A549 (cell line): ENCODE data around the gene CLN6.

ENCODE experiments used
- CEBPB ChIP-seq, 2 experiments: fragments of >200 bp in 1 of 2; sonication (Bioruptor Twin) in 1 of 2; formaldehyde crosslinking in 1 of 2; IDR thresholded peaks; 2 replicates each; pipeline ENCODE4 v1.6.1; 2012 to 2016
- CTCF ChIP-seq: fragments of >200 bp; sonication (Bioruptor Twin); formaldehyde crosslinking; IDR thresholded peaks from 3 replicates; pipeline ENCODE4 v1.5.1; 2016
- JUNB ChIP-seq: fragments of >200 bp; sonication (Bioruptor Twin); formaldehyde crosslinking; IDR thresholded peaks from 2 replicates; pipeline ENCODE4 v1.6.1; 2016
- NR3C1 ChIP-seq: fragments of >200 bp; sonication (Bioruptor Twin); formaldehyde crosslinking; IDR thresholded peaks from 3 replicates; pipeline ENCODE4 v1.6.1; 2017
- PHF8 ChIP-seq: fragments of 200-600 bp; sonication (generic); IDR thresholded peaks from 2 replicates; pipeline ENCODE4 v1.6.1; 2016; ENCODE audit warnings: low read depth, mild to moderate bottlenecking, antibody characterized with exemption, moderate library complexity, borderline replicate concordance
- POLR2A ChIP-seq: IDR thresholded peaks from 2 replicates; pipeline ENCODE4 v1.6.1; 2012; ENCODE audit warnings: mild to moderate bottlenecking, low read length
- RNF2 ChIP-seq: fragments of 200-600 bp; sonication (generic); IDR thresholded peaks from 2 replicates; pipeline ENCODE4 v1.6.1; 2016; ENCODE audit warnings: low read depth, mild to moderate bottlenecking, antibody characterized with exemption, moderate library complexity, borderline replicate concordance
- TP53 ChIP-seq: fragments of 250-450 bp; sonication (Bioruptor Pico); IDR thresholded peaks from 2 replicates; pipeline ENCODE4 v1.5.0; 2021; ENCODE audit warnings: mild to moderate bottlenecking, moderate library complexity
- TF ChIP-seq, protein P1 (sequence below): fragments of 200-600 bp; sonication (generic); IDR thresholded peaks from 2 replicates; pipeline ENCODE4 v1.6.1; 2016; ENCODE audit warnings: antibody characterized with exemption, mild to moderate bottlenecking, moderate library complexity
- TF ChIP-seq, protein P2 (sequence below): fragments of 450-650 bp; IDR thresholded peaks from 2 replicates; pipeline ENCODE4 v1.6.1; 2014; ENCODE audit warnings: antibody characterized with exemption
- TF ChIP-seq, protein P3 (sequence below): IDR thresholded peaks from 2 replicates; pipeline ENCODE4 v1.6.1; 2012

DNA sequence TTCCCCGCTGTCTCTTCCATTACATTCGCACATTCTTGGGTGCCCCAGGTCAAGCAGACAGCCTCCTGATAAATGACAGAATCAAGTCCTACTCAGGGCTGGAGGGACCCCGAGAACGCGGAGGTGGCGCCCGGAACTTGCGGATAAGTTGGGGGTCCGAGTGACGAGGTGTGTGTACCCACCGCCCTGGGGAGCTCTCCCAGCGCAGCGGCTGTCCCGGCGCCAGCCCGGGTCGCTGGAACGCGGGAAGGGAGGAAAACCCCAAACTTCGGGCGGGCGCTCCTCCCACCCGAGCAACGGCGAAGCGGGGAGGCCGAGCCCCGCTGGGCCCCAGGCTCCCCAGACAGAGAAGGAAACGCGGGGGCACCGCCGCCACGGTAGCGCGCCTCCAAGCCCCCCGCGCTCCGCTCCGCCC lies 550 bp downstream of the CLN6 start:
- TF ChIP-seq RNF2, result no peak
- TF ChIP-seq TP53 (CRISPR knock-in tag), result no peak
- TF ChIP-seq, protein P1, sequence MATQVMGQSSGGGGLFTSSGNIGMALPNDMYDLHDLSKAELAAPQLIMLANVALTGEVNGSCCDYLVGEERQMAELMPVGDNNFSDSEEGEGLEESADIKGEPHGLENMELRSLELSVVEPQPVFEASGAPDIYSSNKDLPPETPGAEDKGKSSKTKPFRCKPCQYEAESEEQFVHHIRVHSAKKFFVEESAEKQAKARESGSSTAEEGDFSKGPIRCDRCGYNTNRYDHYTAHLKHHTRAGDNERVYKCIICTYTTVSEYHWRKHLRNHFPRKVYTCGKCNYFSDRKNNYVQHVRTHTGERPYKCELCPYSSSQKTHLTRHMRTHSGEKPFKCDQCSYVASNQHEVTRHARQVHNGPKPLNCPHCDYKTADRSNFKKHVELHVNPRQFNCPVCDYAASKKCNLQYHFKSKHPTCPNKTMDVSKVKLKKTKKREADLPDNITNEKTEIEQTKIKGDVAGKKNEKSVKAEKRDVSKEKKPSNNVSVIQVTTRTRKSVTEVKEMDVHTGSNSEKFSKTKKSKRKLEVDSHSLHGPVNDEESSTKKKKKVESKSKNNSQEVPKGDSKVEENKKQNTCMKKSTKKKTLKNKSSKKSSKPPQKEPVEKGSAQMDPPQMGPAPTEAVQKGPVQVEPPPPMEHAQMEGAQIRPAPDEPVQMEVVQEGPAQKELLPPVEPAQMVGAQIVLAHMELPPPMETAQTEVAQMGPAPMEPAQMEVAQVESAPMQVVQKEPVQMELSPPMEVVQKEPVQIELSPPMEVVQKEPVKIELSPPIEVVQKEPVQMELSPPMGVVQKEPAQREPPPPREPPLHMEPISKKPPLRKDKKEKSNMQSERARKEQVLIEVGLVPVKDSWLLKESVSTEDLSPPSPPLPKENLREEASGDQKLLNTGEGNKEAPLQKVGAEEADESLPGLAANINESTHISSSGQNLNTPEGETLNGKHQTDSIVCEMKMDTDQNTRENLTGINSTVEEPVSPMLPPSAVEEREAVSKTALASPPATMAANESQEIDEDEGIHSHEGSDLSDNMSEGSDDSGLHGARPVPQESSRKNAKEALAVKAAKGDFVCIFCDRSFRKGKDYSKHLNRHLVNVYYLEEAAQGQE, result no peak
- TF ChIP-seq CEBPB (IDR thresholded peaks at IDR 0.05), result no peak
- no peak for TF ChIP-seq POLR2A
- TF ChIP-seq, protein P2, sequence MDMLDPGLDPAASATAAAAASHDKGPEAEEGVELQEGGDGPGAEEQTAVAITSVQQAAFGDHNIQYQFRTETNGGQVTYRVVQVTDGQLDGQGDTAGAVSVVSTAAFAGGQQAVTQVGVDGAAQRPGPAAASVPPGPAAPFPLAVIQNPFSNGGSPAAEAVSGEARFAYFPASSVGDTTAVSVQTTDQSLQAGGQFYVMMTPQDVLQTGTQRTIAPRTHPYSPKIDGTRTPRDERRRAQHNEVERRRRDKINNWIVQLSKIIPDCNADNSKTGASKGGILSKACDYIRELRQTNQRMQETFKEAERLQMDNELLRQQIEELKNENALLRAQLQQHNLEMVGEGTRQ, result no peak; the same call in 1 of the 2 replicates
- no peak for TF ChIP-seq CTCF
- TF ChIP-seq, protein P3, sequence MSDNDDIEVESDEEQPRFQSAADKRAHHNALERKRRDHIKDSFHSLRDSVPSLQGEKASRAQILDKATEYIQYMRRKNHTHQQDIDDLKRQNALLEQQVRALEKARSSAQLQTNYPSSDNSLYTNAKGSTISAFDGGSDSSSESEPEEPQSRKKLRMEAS, result no peak
- TF ChIP-seq PHF8, result peak; percentile 54; the same call in 1 of the 2 replicates
- TF ChIP-seq JUNB, result no peak
- no peak for TF ChIP-seq NR3C1
